GM18868 (cell line): ENCODE measurements around the gene ASMTL.

Experiments
- ATAC-seq: cut with Tn5 transposase; IDR thresholded peaks from one replicate; pipeline ENCODE4 v1.9.1; 2021; ENCODE audit warnings: mild to moderate bottlenecking, moderate library complexity; ENCODE audit not compliant: unreplicated experiment

The ASMTL gene

DNA sequence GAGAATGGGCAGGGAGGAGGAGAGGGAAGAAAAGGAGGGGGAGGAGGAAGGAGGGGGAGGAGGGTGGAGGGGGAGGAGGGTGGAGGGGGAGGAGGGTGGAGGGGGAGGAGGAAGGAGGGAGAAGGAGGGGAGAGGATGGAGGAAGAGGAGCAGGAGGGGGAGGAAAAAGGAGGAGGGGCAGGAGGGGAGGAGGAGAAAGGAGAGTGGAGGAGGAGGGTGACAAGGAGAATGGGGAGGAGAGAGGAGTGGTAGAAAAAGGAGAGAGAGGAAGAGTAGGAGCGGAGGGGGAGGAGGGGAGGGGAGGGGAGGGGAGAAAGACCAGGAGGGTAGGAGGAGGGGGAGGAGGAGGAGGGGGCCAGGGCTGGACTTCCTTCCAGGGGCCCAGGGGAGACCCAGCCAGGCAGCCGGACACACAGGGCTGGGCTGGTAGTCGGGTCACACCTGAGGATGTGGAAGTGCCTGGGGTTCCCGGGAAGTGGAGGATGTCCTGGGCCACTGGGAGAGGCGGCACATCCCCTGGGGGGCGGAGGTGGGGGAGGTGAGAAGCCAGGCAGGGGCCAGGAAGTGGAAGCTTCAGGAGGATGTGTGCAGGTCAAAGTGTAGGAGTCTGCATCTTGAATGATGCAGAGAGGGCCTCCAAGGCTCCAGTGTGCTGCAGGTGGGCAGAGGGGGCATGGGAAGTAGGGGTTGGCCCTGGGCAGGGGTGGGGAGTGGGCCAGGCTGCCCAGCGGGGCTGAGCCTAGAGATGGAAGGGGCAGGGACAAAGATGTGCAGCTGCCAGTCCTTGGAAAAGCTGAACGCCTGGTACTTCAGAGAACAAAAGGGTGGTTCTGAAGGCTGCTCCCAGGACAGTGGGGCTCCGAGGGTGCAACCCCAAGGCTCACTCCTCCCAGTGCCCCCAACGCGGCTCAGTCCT lies 97.3 kb downstream of the ASMTL start:
- no peak for ATAC-seq

- no peak for ATAC-seq
Measured at GRCh38 chrX:1354036-1355019, 98.4 kb downstream of the ASMTL start.
